ENCODE results near the gene TRIM44. TPM values are rescaled to one million over a fixed set of nuclear protein-coding genes. Genes with fewer than 3 reads are reported as not detected.
"Not testable (repeated sequence)": the region's sequence is repeated elsewhere in the genome, so short reads cannot be mapped to it uniquely, and the experiment has no call there.

The TRIM44 gene
- total and polyA plus RNA-seq, 7 experiments from 2014 or later = 35.7 to 60.8 (median 58.6) TPM

GRCh38 chr11:35711173-35711910 lies 48.8 kb downstream of the TRIM44 start:
- H3K4me3 ChIP-seq (ENCODE audit: low read length) = no peak overlapping the region
- ATAC-seq (no peak), DNase-seq (no peak)
- intact Hi-C loops (cut with micrococcal nuclease) = no loop called here
- no peaks in the 10 kb centered on the region for H3K36me3 ChIP-seq (ENCODE audit: control insufficient read depth in 2 of 3, insufficient read depth in 3 of 3, low read length in 3 of 3)
- no peaks in the 10 kb centered on the region for H3K9me3 ChIP-seq (ENCODE audit: control insufficient read depth in 2 of 3, low read length in 3 of 3)
- no peak overlapping the region for H3K27ac ChIP-seq (ENCODE audit: low read depth, low read length)
- H3K27ac Mint-ChIP-seq = no peak overlapping the region
- peaks cover 6 to 28% (median 21%) of the 10 kb centered on the region in 5 donors for H3K36me3 Mint-ChIP-seq
- no peaks in the 10 kb centered on the region for H3K27me3 ChIP-seq (ENCODE audit: control insufficient read depth in 2 of 2, insufficient read depth in 2 of 2, low read length in 2 of 2)
- no peaks in the 10 kb centered on the region for H3K27me3 Mint-ChIP-seq
- POLR2A ChIA-PET = no interaction called here
- CTCF ChIA-PET = no interaction called here
- H3K9me3 Mint-ChIP-seq = peaks cover 0 to 12% (median 5%) of the 10 kb centered on the region in 11 donors
- peaks cover 6 to 64% (median 40%) of the 10 kb centered on the region in 7 donors for H3K4me1 Mint-ChIP-seq
- H3K4me3 Mint-ChIP-seq = no peak overlapping the region
- no peaks in the 10 kb centered on the region for H3K4me1 ChIP-seq (ENCODE audit: control insufficient read depth in 2 of 2, insufficient read depth in 2 of 2, low read length in 2 of 2)

- no peaks in the 10 kb centered on the region for H3K36me3 ChIP-seq (ENCODE audit: control insufficient read depth in 2 of 3, insufficient read depth in 3 of 3, low read length in 3 of 3)
- no peak overlapping the region for H3K27ac Mint-ChIP-seq
- H3K36me3 Mint-ChIP-seq = peaks cover 6 to 34% (median 21%) of the 10 kb centered on the region in 5 donors
- no peaks in the 10 kb centered on the region for H3K27me3 Mint-ChIP-seq
- H3K4me1 ChIP-seq (ENCODE audit: control insufficient read depth in 2 of 2, insufficient read depth in 2 of 2, low read length in 2 of 2) = no peaks in the 10 kb centered on the region
- DNase-seq (no peak), ATAC-seq (no peak)
- ChIA-PET CTCF (no interaction called here), POLR2A (no interaction called here)
- no peak overlapping the region for H3K4me3 ChIP-seq (ENCODE audit: low read length)
- H3K9me3 ChIP-seq (ENCODE audit: control insufficient read depth in 2 of 3, low read length in 3 of 3) = no peaks in the 10 kb centered on the region
- no peak overlapping the region for H3K27ac ChIP-seq (ENCODE audit: low read depth, low read length)
- no peaks in the 10 kb centered on the region for H3K27me3 ChIP-seq (ENCODE audit: control insufficient read depth in 2 of 2, insufficient read depth in 2 of 2, low read length in 2 of 2)
- H3K4me3 Mint-ChIP-seq = no peak overlapping the region
- H3K9me3 Mint-ChIP-seq = peaks cover 0 to 12% (median 5%) of the 10 kb centered on the region in 11 donors
- intact Hi-C loops (cut with micrococcal nuclease) = no loop called here
- peaks cover 6 to 70% (median 46%) of the 10 kb centered on the region in 7 donors for H3K4me1 Mint-ChIP-seq
Observed at GRCh38 chr11:35711924-35712323, 49.3 kb downstream of the TRIM44 start.

- ChIA-PET POLR2A (no interaction called here), CTCF (no interaction called here)
- ATAC-seq = no peak
- Histone ChIP-seq H3K4me3 (ENCODE audit: low read length) (no peak overlapping the region), H3K36me3 (ENCODE audit: control insufficient read depth in 2 of 3, insufficient read depth in 3 of 3, low read length in 3 of 3) (no peaks in the 10 kb centered on the region), H3K27ac (ENCODE audit: low read depth, low read length) (no peak overlapping the region), H3K4me1 (ENCODE audit: control insufficient read depth in 2 of 2, insufficient read depth in 2 of 2, low read length in 2 of 2) (no peaks in the 10 kb centered on the region), H3K9me3 (ENCODE audit: control insufficient read depth in 2 of 3, low read length in 3 of 3) (no peaks in the 10 kb centered on the region), H3K27me3 (ENCODE audit: control insufficient read depth in 2 of 2, insufficient read depth in 2 of 2, low read length in 2 of 2) (no peaks in the 10 kb centered on the region)
- no peaks in the 10 kb centered on the region for H3K27me3 Mint-ChIP-seq
- H3K9me3 Mint-ChIP-seq = peaks cover 0 to 12% (median 5%) of the 10 kb centered on the region in 11 donors
- H3K27ac Mint-ChIP-seq = no peak overlapping the region
- peaks cover 6 to 36% (median 21%) of the 10 kb centered on the region in 5 donors for H3K36me3 Mint-ChIP-seq
- intact Hi-C loops (cut with micrococcal nuclease) = no loop called here
- H3K4me1 Mint-ChIP-seq = peaks cover 6 to 76% (median 52%) of the 10 kb centered on the region in 7 donors
- no peak overlapping the region for H3K4me3 Mint-ChIP-seq
- DNase-seq = no peak
Observed at GRCh38 chr11:35712533-35712932, 50.0 kb downstream of the TRIM44 start.

GRCh38 chr11:35714882-35715627 lies 52.5 kb downstream of the TRIM44 start:
- Mint-ChIP-seq H3K36me3 (peaks cover 8 to 40% (median 23%) of the 10 kb centered on the region in 5 donors), H3K4me1 (peaks cover 6 to 89% (median 72%) of the 10 kb centered on the region in 7 donors), H3K27me3 (no peaks in the 10 kb centered on the region), H3K9me3 (peaks cover 0 to 12% (median 5%) of the 10 kb centered on the region in 11 donors), H3K27ac (peak overlapping the region in 2 of 9 donors; percentile 40 to 57), H3K4me3 (peak overlapping the region in 4 of 10 donors; percentile 6 to 49 (median 35))
- intact Hi-C loops (cut with micrococcal nuclease) = no loop called here
- Histone ChIP-seq H3K4me1 (ENCODE audit: control insufficient read depth in 2 of 2, insufficient read depth in 2 of 2, low read length in 2 of 2) (no peaks in the 10 kb centered on the region), H3K27me3 (ENCODE audit: control insufficient read depth in 2 of 2, insufficient read depth in 2 of 2, low read length in 2 of 2) (no peaks in the 10 kb centered on the region), H3K27ac (ENCODE audit: low read depth, low read length) (no peak overlapping the region), H3K9me3 (ENCODE audit: control insufficient read depth in 2 of 3, low read length in 3 of 3) (no peaks in the 10 kb centered on the region), H3K36me3 (ENCODE audit: control insufficient read depth in 2 of 3, insufficient read depth in 3 of 3, low read length in 3 of 3) (no peaks in the 10 kb centered on the region), H3K4me3 (ENCODE audit: low read length) (no peak overlapping the region)
- POLR2A ChIA-PET = no interaction called here
- DNase-seq (no peak), ATAC-seq (peak; percentile 38)
- CTCF ChIA-PET = no interaction called here

- not testable (repeated sequence) for H3K27ac ChIP-seq (ENCODE audit: low read depth, low read length)
Observed at GRCh38 chr11:35715677-35716076, 53.1 kb downstream of the TRIM44 start.

GRCh38 chr11:35717043-35717442 lies 54.5 kb downstream of the TRIM44 start:
- CTCF ChIA-PET = no interaction called here
- ATAC-seq = no peak
- intact Hi-C loops (cut with micrococcal nuclease) = no loop called here
- POLR2A ChIA-PET = no interaction called here
- Mint-ChIP-seq H3K4me1 (peaks cover 9 to 92% (median 74%) of the 10 kb centered on the region in 7 donors), H3K9me3 (peaks cover 0 to 12% (median 5%) of the 10 kb centered on the region in 11 donors), H3K36me3 (peaks cover 8 to 53% (median 20%) of the 10 kb centered on the region in 5 donors), H3K27me3 (no peaks in the 10 kb centered on the region), H3K27ac (peak overlapping the region in 1 of 9 donors; percentile 24), H3K4me3 (no peak overlapping the region)
- Histone ChIP-seq H3K27me3 (ENCODE audit: control insufficient read depth in 2 of 2, insufficient read depth in 2 of 2, low read length in 2 of 2) (no peaks in the 10 kb centered on the region), H3K9me3 (ENCODE audit: control insufficient read depth in 2 of 3, low read length in 3 of 3) (no peaks in the 10 kb centered on the region), H3K4me1 (ENCODE audit: control insufficient read depth in 2 of 2, insufficient read depth in 2 of 2, low read length in 2 of 2) (no peaks in the 10 kb centered on the region), H3K36me3 (ENCODE audit: control insufficient read depth in 2 of 3, insufficient read depth in 3 of 3, low read length in 3 of 3) (no peaks in the 10 kb centered on the region), H3K4me3 (ENCODE audit: low read length) (no peak overlapping the region), H3K27ac (ENCODE audit: low read depth, low read length) (no peak overlapping the region)
- DNase-seq = no peak

More at GRCh38 chr11:35715677-35716076, 53.1 kb downstream of the TRIM44 start:
- ATAC-seq; H3K27me3 Mint-ChIP-seq; H3K4me1 ChIP-seq (ENCODE audit: control insufficient read depth in 2 of 2, insufficient read depth in 2 of 2, low read length in 2 of 2); POLR2A ChIA-PET; intact Hi-C loops (cut with micrococcal nuclease); H3K9me3 ChIP-seq (ENCODE audit: control insufficient read depth in 2 of 3, low read length in 3 of 3); H3K36me3 ChIP-seq (ENCODE audit: control insufficient read depth in 2 of 3, insufficient read depth in 3 of 3, low read length in 3 of 3); H3K27me3 ChIP-seq (ENCODE audit: control insufficient read depth in 2 of 2, insufficient read depth in 2 of 2, low read length in 2 of 2); DNase-seq; H3K4me3 ChIP-seq (ENCODE audit: low read length); CTCF ChIA-PET: not testable (repeated sequence)
- peaks cover 8 to 45% (median 23%) of the 10 kb centered on the region in 5 donors for H3K36me3 Mint-ChIP-seq
- H3K4me3 Mint-ChIP-seq = peak overlapping the region in 4 of 10 donors; percentile 6 to 46 (median 35)
- H3K4me1 Mint-ChIP-seq = peaks cover 6 to 89% (median 77%) of the 10 kb centered on the region in 7 donors
- peak overlapping the region in 2 of 9 donors; percentile 40 to 57 for H3K27ac Mint-ChIP-seq
- H3K9me3 Mint-ChIP-seq = peaks cover 0 to 12% (median 5%) of the 10 kb centered on the region in 11 donors
